ENCODE measurements around the gene TMEM59. TPM values are rescaled to one million over a fixed set of nuclear protein-coding genes. Genes with fewer than 3 reads are reported as not detected.

TMEM59 gene
- total RNA-seq, 1 experiment from 2014 or later: 121 TPM

- peak; percentile 20; the same call in 1 of the 2 replicates for ATAC-seq
- peak overlapping the region; percentile 43 for H2AFZ ChIP-seq (ENCODE audit: low read depth, low read length, poor library complexity, severe bottlenecking)
- no peaks in the 10 kb centered on the region for H3K9me2 ChIP-seq (ENCODE audit: insufficient read depth)
- no peak overlapping the region for H3K9ac ChIP-seq (ENCODE audit: low read length)
- H3K79me2 ChIP-seq (ENCODE audit: insufficient read depth, low read length): no peaks in the 10 kb centered on the region
- intact Hi-C loops (cut with micrococcal nuclease): no loop called here
- no peak for TF ChIP-seq ZNF274 (IDR thresholded peaks at IDR 0.05; ENCODE audit: low read depth, low read length)
- no peak for TF ChIP-seq CEBPB (IDR thresholded peaks at IDR 0.05; ENCODE audit: low read depth)
- TF ChIP-seq EGR1 (IDR thresholded peaks at IDR 0.05; ENCODE audit: low read depth): no peak
- no peak for TF ChIP-seq ZFX (IDR thresholded peaks at IDR 0.05)
- TF ChIP-seq ATF3 (IDR thresholded peaks at IDR 0.05): no peak
- TF ChIP-seq ZBTB33 (IDR thresholded peaks at IDR 0.05; ENCODE audit: extremely low read depth, insufficient replicate concordance, low read length): no peak
- no peak for TF ChIP-seq EZH2phosphoT487 (IDR thresholded peaks at IDR 0.05; ENCODE audit: borderline replicate concordance)
- TF ChIP-seq SRF (IDR thresholded peaks at IDR 0.05; ENCODE audit: low read depth): no peak
- no peak for TF ChIP-seq SP1 (IDR thresholded peaks at IDR 0.05; ENCODE audit: low read depth)
- TF ChIP-seq EZH2 (IDR thresholded peaks at IDR 0.05): no peak
- no peak for TF ChIP-seq CTCF (IDR thresholded peaks at IDR 0.05 in 2 of 3, conservative IDR thresholded peaks at IDR 0.05 in 1 of 3; ENCODE audit: borderline replicate concordance in 1 of 3, insufficient read depth in 1 of 3, low read depth in 2 of 3, low read length in 2 of 3)
- TF ChIP-seq, protein P1, sequence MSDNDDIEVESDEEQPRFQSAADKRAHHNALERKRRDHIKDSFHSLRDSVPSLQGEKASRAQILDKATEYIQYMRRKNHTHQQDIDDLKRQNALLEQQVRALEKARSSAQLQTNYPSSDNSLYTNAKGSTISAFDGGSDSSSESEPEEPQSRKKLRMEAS (IDR thresholded peaks at IDR 0.05): no peak
- no peak for TF ChIP-seq POLR2AphosphoS5 (IDR thresholded peaks at IDR 0.05; ENCODE audit: low read depth, low read length)
- TF ChIP-seq JUND (IDR thresholded peaks at IDR 0.05): no peak
- no peak for TF ChIP-seq POLR2A (IDR thresholded peaks at IDR 0.05; ENCODE audit: borderline replicate concordance, extremely low read depth, insufficient read depth, insufficient read length)
- H3K4me1 ChIP-seq (ENCODE audit: control insufficient read depth in 1 of 2, insufficient read depth in 2 of 2, low read length in 2 of 2): peaks cover 7% of the 10 kb centered on the region in 2 experiments; a peak in 3 of 4 replicates
- no peaks in the 10 kb centered on the region for H3K9me3 ChIP-seq (ENCODE audit: control insufficient read depth in 1 of 2, insufficient read depth in 1 of 2, low read depth in 1 of 2, low read length in 2 of 2)
- H3K27ac ChIP-seq (ENCODE audit: low read depth, low read length): no peak overlapping the region
- no peak for DNase-seq (ENCODE audit: low read depth, low spot score)
- POLR2A ChIA-PET: interaction anchor here (0.6 kb wide), 1 partner anchor 32 kb away, joined by 4 read pairs; no protein-coding TSS in a partner anchor
- H3K4me2 ChIP-seq (ENCODE audit: low read length): peak overlapping the region; percentile 38; the same call in 1 of the 2 replicates
- H3K4me3 ChIP-seq (replicated peaks in 1 of 2; ENCODE audit: low read depth in 1 of 2, low read length in 2 of 2): no peak overlapping the region
- no peaks in the 10 kb centered on the region for H4K20me1 ChIP-seq (ENCODE audit: insufficient read depth)
- BruUV-seq (replicated peaks): no TSS peak
- no peaks in the 10 kb centered on the region for H3K27me3 ChIP-seq (ENCODE audit: insufficient read depth, low read length)
- H3K36me3 ChIP-seq (ENCODE audit: control insufficient read depth in 1 of 2, insufficient read depth in 2 of 2, low read length in 2 of 2): no peaks in the 10 kb centered on the region
- RAD21 ChIA-PET (ENCODE audit: low non-redundant PET in 1 of 2, low total read pairs in 2 of 2, uncharacterized antibody in 2 of 2, unreplicated experiment in 2 of 2): no interaction called here
- CTCF ChIA-PET: no interaction called here
These were observed 70.3 kb downstream of the TMEM59 start for GRCh38 chr1:53982763-53983104.
